Esophagus muscularis mucosa (tissue), 4 donors: ENCODE data around the gene PRICKLE3. TPM values are rescaled to one million over a fixed set of nuclear protein-coding genes. Genes with fewer than 3 reads are reported as not detected.

Experiments used
- DNase-seq: peaks from one replicate; pipeline ENCODE4 v3.0.0-alpha.2; 2017; ENCODE audit errors: extremely low spot score
- H3K27ac ChIP-seq, 4 donors: fragments of 200-600 bp; sonication (generic); replicated peaks in 1 of 4; 1 replicate in 3 of 4; 2 replicates in 1 of 4; pipeline ENCODE4 v1.5.1; 2016 to 2019; ENCODE audit warnings: mild to moderate bottlenecking in 1 of 4
- H3K27me3 ChIP-seq, 4 donors: fragments of 200-600 bp; sonication (generic); one replicate each; pipeline versions ENCODE4 v1.5.1 to v1.6.0; 2016 to 2019
- H3K36me3 ChIP-seq, 4 donors: fragments of 200-600 bp; sonication (generic); one replicate each; pipeline ENCODE4 v1.5.1; 2016 to 2019
- H3K4me1 ChIP-seq, 4 donors: fragments of 200-600 bp; sonication (generic); one replicate each; pipeline ENCODE4 v1.5.1; 2016 to 2019
- H3K4me3 ChIP-seq, 4 donors: fragments of 200-600 bp; sonication (generic); 1 replicate in 2 of 4; 2 replicates in 2 of 4; pipeline ENCODE4 v1.5.1; 2016 to 2019; ENCODE audit warnings: mild to moderate bottlenecking in 4 of 4, moderate library complexity in 1 of 4
- H3K9me3 ChIP-seq, 4 donors: fragments of 200-600 bp; sonication (generic); 1 replicate in 3 of 4; 2 replicates in 1 of 4; pipeline ENCODE4 v1.5.1; 2016 to 2019
- CTCF ChIP-seq, 3 experiments: fragments of 200-600 bp in 2 of 3; fragments of 450-650 bp in 1 of 3; sonication (generic) in 2 of 3; IDR thresholded peaks; one replicate each; pipeline ENCODE4 v1.5.1; 2017 to 2019; ENCODE audit warnings: antibody characterized with exemption in 3 of 3, mild to moderate bottlenecking in 2 of 3, moderate library complexity in 1 of 3
- EP300 ChIP-seq: sonication (generic); formaldehyde crosslinking; IDR thresholded peaks from one replicate; pipeline ENCODE4 v1.6.1; 2017; ENCODE audit warnings: antibody characterized with exemption
- POLR2A ChIP-seq: fragments of 450-650 bp; IDR thresholded peaks from one replicate; pipeline ENCODE4 v1.6.1; 2017; ENCODE audit warnings: antibody characterized with exemption, moderate library complexity, mild to moderate bottlenecking, low read depth
- POLR2AphosphoS5 ChIP-seq, 2 donors: sonication (generic); formaldehyde crosslinking; IDR thresholded peaks; one replicate each; pipeline ENCODE4 v1.6.1; 2017; ENCODE audit warnings: antibody characterized with exemption in 2 of 2
- WGBS: methylation state at CpG from one replicate; pipeline ENCODE4 v1.1.5; 2018; 5-methylcytosine and 5-hydroxymethylcytosine counted together
- intact Hi-C: fragments of 100-400 bp; cut with DNase I; formaldehyde crosslinking; loops from one replicate; pipeline ENCODE4 v1.15.1; 2023
- total RNA-seq, 4 donors: library from RNA; depleted of rRNA; stranded (reverse); fragments of >200 nt; gene quantifications; one replicate each; pipeline versions ENCODE4 v1.1.0 to v1.2.1, GENCODE V29; 2016

Gene PRICKLE3
- total RNA-seq, 4 donors from 2014 or later: 7.6 to 16.2 (median 12.3) TPM

DNA sequence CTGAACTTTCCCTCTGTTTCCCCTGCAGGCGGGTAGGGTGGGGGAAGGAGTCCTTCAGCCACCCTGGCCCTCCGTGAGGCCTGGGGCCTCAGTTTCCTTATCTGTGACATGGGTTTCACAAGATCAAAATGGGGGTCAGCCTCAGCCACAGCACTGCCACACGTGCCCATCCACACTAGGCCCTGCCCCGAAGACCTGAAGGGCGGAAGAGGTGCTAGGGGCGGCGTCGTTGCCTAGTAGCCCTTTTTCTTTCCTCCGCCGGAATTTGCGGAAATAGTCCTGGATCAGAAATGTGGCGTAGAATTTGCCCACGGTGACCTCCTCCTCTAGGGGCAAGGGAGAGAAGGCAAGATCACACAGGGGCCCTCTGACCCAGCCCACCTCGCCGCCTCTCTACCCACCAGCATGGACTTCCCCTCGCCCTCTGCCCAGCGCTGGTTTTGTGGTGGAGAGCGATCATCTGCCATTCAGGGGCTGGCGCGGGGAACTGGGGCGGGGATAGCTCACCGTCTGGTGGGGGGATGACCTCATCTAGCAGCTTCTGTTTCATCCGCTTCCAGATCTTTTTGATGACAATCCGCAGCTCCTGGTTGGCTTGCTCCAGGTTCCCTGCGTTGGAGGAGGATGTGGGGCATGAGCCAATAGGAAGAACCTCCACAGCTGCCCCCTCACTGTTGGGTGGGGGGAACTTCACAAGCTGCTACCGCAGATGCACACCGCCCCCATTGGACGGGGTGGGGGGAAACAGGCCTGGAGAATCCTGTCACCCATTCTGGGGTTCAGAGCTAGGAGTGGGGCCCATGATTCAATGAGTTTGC, 23.5 kb upstream of the PRICKLE3 start:
- TF ChIP-seq POLR2AphosphoS5 (IDR thresholded peaks at IDR 0.05): no peak
- no peak for TF ChIP-seq POLR2A
- no peak for TF ChIP-seq CTCF (IDR thresholded peaks at IDR 0.05)
- TF ChIP-seq EP300: no peak
- no peak for DNase-seq
- Histone ChIP-seq H3K36me3 (no peaks in the 10 kb centered on the region), H3K9me3 (no peaks in the 10 kb centered on the region), H3K27me3 (peaks cover 0 to 19% (median 4%) of the 10 kb centered on the region in 4 donors), H3K4me3 (no peak overlapping the region), H3K27ac (no peak overlapping the region), H3K4me1 (no peaks in the 10 kb centered on the region)
- intact Hi-C loops: no loop called here
- 43% methylated on average over 27 of the region's 28 CpGs for WGBS

GRCh38 chrX:49208399-49208798, 22.2 kb upstream of the PRICKLE3 start:
- no peaks in the 10 kb centered on the region for H3K4me1 ChIP-seq
- WGBS: 92% methylated on average over 4 of the region's 5 CpGs
- no peak overlapping the region for H3K27ac ChIP-seq
- no peaks in the 10 kb centered on the region for H3K9me3 ChIP-seq
- H3K27me3 ChIP-seq: peaks cover 0 to 19% (median 4%) of the 10 kb centered on the region in 4 donors
- H3K36me3 ChIP-seq: no peaks in the 10 kb centered on the region
- no peak for TF ChIP-seq POLR2AphosphoS5 (IDR thresholded peaks at IDR 0.05)
- no peak for TF ChIP-seq CTCF (IDR thresholded peaks at IDR 0.05)
- TF ChIP-seq EP300: no peak
- TF ChIP-seq POLR2A: no peak
- no peak overlapping the region for H3K4me3 ChIP-seq
- intact Hi-C loops: no loop called here
- no peak for DNase-seq

GRCh38 chrX:49206543-49206942, 20.4 kb upstream of the PRICKLE3 start:
- Histone ChIP-seq H3K36me3 (no peaks in the 10 kb centered on the region), H3K4me3 (no peak overlapping the region), H3K27ac (no peak overlapping the region), H3K9me3 (no peaks in the 10 kb centered on the region), H3K27me3 (peaks cover 0 to 14% (median 4%) of the 10 kb centered on the region in 4 donors), H3K4me1 (no peaks in the 10 kb centered on the region)
- no peak for DNase-seq
- intact Hi-C loops: no loop called here
- TF ChIP-seq POLR2A (no peak), EP300 (no peak), POLR2AphosphoS5 (IDR thresholded peaks at IDR 0.05) (no peak), CTCF (IDR thresholded peaks at IDR 0.05) (no peak)
- 62% methylated on average over 4 of the region's 8 CpGs for WGBS

- Histone ChIP-seq H3K4me3 (no peak overlapping the region), H3K9me3 (no peaks in the 10 kb centered on the region), H3K4me1 (peaks cover 0 to 4% (median 4%) of the 10 kb centered on the region in 4 donors), H3K27ac (no peak overlapping the region), H3K27me3 (peaks cover 0 to 11% (median 4%) of the 10 kb centered on the region in 4 donors), H3K36me3 (no peaks in the 10 kb centered on the region)
- DNase-seq: no peak
- intact Hi-C loops: no loop called here
- 73% methylated on average over 8 of the region's 13 CpGs for WGBS
- TF ChIP-seq CTCF (IDR thresholded peaks at IDR 0.05): no peak
- no peak for TF ChIP-seq POLR2A
- TF ChIP-seq POLR2AphosphoS5 (IDR thresholded peaks at IDR 0.05): no peak
- no peak for TF ChIP-seq EP300
These were observed 19.3 kb upstream of the PRICKLE3 start for GRCh38 chrX:49205443-49205842.
